Measurements from ENCODE around the gene CD93. TPM values are rescaled to one million over a fixed set of nuclear protein-coding genes. Genes with fewer than 3 reads are reported as not detected.
A peak's percentile ranks its signal among the peaks of the same experiment; 100 is the strongest.

Gene CD93
- total RNA-seq, 1 experiment from 2014 or later = not detected

DNA sequence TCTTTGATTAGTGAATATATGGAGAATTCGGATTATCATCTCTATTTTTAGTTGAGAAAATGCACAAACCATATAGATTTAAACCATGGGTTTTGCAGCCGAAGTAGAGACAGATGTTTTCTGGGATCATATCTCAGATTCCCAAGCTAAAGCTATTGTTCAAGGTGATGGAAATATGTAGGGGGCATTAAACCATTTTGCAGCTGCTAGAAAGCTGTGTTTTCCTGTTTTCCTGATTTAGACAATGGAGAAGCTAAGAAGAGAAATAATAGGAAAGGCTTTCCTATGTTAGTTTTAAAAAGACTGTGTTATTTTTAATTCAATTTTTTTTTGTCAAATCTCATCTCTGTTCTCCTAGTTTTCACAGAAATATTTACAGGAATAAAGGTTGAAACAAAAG, 6.2 kb downstream of the CD93 start:
- no peak overlapping the region for H3K4me3 ChIP-seq
- no peaks in the 10 kb centered on the region for H3K27me3 ChIP-seq
- no peaks in the 10 kb centered on the region for H3K36me3 ChIP-seq
- no peak for DNase-seq
- no peaks in the 10 kb centered on the region for H3K9me3 ChIP-seq

GRCh38 chr20:23079016-23079351, 7.1 kb downstream of the CD93 start:
- DNase-seq = no peak

DNA sequence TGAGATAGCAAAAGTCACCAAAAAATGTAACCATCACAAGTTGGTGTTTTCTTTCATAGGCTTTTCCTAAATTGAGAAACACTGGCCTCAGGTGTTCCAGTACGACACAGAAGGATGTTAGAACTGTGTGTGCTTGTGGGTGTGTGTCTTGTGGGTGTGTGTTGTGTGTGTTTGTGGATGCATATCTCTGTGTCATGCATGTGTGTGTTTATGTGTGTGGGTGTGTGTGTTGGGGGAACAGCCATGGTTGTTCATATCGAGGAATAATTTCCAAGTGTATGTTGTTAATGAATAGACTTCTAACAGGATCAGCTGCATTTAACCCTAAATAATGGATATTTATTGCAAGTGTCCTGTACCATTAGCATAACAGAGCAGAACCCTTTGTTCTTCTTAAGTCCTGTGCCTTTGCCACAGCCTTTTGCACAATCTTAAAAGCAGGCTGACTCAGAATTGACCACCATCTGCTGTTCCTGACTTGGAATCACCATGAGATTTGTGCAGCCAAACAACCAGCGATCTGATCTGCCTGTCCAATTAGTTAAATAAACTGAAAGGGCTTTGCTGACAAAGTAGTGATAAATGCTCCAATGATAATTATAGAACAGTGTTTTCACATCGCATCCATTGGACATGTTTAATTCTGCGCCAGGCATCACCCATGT, 7.6 kb downstream of the CD93 start:
- H3K4me3 ChIP-seq = no peak overlapping the region
- no peak for DNase-seq
- no peaks in the 10 kb centered on the region for H3K27me3 ChIP-seq
- H3K36me3 ChIP-seq = no peaks in the 10 kb centered on the region
- no peaks in the 10 kb centered on the region for H3K9me3 ChIP-seq

More at GRCh38 chr20:23079016-23079351, 7.1 kb downstream of the CD93 start:
- H3K36me3 ChIP-seq = no peaks in the 10 kb centered on the region
- H3K9me3 ChIP-seq = no peaks in the 10 kb centered on the region
- H3K4me3 ChIP-seq = no peak overlapping the region
- no peaks in the 10 kb centered on the region for H3K27me3 ChIP-seq

GRCh38 chr20:23077277-23077676, 8.8 kb downstream of the CD93 start:
- Histone ChIP-seq H3K4me3 (no peak overlapping the region), H3K27me3 (no peaks in the 10 kb centered on the region), H3K36me3 (no peaks in the 10 kb centered on the region), H3K9me3 (no peaks in the 10 kb centered on the region)
- DNase-seq = no peak

- Histone ChIP-seq H3K4me3 (no peak overlapping the region), H3K27me3 (no peaks in the 10 kb centered on the region), H3K36me3 (no peaks in the 10 kb centered on the region), H3K9me3 (no peaks in the 10 kb centered on the region)
- no peak for DNase-seq
Measured at GRCh38 chr20:23074052-23074451, 12.1 kb downstream of the CD93 start.

DNA sequence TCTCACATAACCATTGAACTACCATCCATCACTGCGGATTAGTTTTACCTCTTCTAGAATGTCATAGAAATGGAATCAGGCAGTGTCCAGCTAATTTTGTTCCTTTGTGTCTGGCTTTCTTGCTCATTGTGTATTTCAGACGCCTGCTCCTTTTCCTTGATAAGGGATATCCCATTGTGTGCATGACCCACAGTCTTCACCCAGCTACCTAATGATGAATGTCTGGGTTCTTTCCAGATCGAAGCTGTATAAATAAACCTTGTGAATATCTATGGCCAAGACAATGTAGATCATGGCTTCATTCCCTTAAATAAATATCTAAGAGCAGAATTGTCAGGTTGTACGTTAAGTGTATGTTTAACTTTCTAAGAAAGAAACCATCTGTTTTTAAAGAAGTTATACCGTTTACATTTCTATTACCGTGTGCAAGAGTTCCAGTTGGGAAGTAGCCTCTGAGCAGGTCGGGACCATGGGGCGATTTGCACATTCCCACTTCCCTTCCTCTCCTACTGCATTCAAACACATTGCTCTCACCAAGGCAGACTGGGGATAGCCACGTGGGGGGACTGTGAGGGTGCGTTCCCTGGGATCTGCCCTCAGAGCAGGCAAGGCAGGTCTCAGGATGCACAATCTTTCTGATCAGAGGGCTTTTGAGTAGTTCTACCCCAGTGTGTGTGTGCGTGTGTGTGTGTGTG, 13.1 kb downstream of the CD93 start:
- no peaks in the 10 kb centered on the region for H3K36me3 ChIP-seq
- no peaks in the 10 kb centered on the region for H3K9me3 ChIP-seq
- H3K4me3 ChIP-seq = no peak overlapping the region
- no peak for DNase-seq
- no peaks in the 10 kb centered on the region for H3K27me3 ChIP-seq

GRCh38 chr20:23071996-23072395, 14.1 kb downstream of the CD93 start:
- DNase-seq = no peak
- no peak overlapping the region for H3K4me3 ChIP-seq
- H3K36me3 ChIP-seq = no peaks in the 10 kb centered on the region
- no peaks in the 10 kb centered on the region for H3K27me3 ChIP-seq
- no peaks in the 10 kb centered on the region for H3K9me3 ChIP-seq

DNA sequence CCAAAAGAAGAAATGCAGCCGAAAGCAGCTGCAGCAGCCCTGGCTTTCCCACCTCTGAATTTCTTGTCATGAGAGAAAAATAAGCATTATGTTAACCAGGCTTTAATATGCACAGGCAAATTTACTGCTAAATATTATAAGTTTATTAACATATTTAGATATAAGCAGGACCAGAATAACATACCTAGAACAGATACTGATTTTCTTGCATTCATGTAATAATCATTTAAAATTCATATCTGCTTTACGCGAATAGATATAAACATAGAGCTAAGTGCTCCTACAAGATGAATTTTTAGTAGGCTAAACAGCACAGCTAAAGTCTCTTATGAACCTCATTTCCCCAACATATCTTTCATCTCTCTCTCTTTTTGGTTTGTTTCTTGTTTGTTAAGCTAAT, 14.7 kb downstream of the CD93 start:
- Histone ChIP-seq H3K36me3 (no peaks in the 10 kb centered on the region), H3K27me3 (no peaks in the 10 kb centered on the region), H3K9me3 (no peaks in the 10 kb centered on the region), H3K4me3 (no peak overlapping the region)
- DNase-seq = no peak

DNA sequence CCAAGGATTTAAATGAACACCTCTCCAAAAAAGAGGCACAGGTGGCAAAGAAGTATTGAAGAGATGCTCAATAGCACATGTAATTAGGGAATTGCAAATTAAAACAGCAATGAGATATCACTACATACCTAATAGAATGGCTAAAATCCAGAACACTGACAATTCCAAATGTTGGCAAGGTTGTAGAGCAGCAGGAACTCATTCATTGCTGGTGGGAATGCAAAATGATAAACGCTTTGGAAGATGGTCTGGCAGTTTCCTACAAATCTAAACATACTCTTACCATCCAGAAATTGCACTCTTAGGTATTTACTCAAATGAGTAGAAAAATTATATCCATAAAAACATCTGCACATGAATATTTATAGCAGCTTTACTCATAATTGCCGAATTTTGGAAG, 17.0 kb downstream of the CD93 start:
- no peak overlapping the region for H3K4me3 ChIP-seq
- DNase-seq = no peak
- no peaks in the 10 kb centered on the region for H3K36me3 ChIP-seq
- no peaks in the 10 kb centered on the region for H3K9me3 ChIP-seq
- no peaks in the 10 kb centered on the region for H3K27me3 ChIP-seq

DNA sequence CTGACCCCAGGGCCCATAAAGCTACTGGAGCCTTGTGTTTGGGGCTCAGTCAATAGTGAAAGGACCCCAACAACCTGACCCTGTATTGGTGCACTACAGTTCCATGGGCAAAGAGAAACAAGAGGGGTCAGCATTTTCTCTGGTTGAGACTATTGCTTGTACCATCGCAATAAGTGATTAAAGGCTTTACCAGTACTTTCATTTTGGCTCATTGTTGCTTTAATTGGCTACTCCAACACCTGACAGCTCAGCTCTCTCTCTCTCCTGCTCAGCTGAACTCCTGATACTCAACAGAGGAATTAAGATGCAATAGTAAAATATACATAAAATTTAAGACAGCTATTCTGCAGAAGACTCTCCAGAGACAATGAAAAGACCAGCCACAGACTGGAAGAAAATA, 17.8 kb downstream of the CD93 start:
- no peak for DNase-seq
- no peaks in the 10 kb centered on the region for H3K9me3 ChIP-seq
- H3K4me3 ChIP-seq = no peak overlapping the region
- H3K27me3 ChIP-seq = no peaks in the 10 kb centered on the region
- H3K36me3 ChIP-seq = no peaks in the 10 kb centered on the region

DNA sequence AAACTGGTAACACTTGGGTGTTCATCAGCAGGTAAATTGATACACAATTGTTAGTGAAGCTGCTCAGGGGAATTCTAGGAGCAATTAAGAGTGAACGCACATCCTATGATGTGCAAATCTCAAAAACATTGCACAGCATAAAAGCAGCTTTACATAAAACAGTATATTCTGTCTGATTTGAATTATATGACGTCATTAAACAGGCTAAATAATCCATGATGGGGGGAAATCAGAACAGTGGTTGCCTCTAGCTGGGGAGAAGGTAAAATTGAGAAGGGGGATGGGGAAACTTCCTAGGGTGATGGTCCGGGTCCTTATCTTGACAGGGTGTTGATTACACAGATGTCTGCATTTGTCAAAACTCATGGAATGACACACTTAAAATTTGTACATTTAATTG, 19.4 kb downstream of the CD93 start:
- Histone ChIP-seq H3K9me3 (no peaks in the 10 kb centered on the region), H3K27me3 (no peaks in the 10 kb centered on the region), H3K4me3 (no peak overlapping the region), H3K36me3 (no peaks in the 10 kb centered on the region)
- DNase-seq = no peak

DNA sequence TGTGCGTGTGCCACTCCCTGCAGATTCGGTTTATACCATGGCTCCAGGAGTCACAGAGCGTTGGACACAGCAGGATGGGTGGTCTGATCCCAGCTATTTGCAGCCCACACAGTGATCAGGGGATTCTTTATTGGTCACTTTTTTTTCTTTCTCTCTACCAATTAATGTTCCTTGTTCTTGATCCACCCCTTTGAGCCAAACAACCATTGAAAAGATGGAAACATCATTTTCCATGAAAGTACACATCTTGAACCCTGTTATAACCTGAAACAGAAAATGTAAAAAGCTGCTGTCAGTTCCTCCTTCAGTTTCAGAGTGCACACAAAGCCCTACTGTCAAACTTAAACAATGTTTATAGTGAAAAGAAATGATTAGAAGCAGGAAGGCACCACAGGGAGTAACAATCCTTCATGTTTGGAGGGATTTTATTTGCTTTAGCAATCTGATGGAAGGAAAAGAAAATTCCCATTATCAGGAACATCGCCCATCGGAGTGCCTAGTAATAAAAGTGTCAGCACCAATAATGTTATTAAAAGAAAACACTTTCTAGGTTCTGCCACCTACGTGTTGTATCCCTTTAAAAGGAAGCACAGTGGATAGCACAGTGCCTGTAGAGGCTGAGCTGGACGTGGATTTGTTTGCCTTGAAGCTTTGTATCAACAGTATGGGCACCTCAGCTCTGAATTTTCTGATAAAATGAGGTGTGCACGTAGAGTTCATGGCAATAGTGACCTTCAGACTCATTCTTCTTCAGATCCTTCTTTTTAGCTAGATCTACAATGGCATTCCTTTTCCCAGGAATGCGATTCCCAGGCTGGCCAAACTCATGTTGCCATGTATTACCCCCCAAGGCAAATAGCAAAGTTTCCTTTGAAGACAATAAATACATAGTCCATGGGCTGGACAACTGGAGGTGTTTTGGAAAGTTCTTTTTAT, 20.6 kb downstream of the CD93 start:
- H3K9me3 ChIP-seq = no peaks in the 10 kb centered on the region
- DNase-seq = no peak
- H3K36me3 ChIP-seq = no peaks in the 10 kb centered on the region
- no peak overlapping the region for H3K4me3 ChIP-seq
- H3K27me3 ChIP-seq = no peaks in the 10 kb centered on the region

DNA sequence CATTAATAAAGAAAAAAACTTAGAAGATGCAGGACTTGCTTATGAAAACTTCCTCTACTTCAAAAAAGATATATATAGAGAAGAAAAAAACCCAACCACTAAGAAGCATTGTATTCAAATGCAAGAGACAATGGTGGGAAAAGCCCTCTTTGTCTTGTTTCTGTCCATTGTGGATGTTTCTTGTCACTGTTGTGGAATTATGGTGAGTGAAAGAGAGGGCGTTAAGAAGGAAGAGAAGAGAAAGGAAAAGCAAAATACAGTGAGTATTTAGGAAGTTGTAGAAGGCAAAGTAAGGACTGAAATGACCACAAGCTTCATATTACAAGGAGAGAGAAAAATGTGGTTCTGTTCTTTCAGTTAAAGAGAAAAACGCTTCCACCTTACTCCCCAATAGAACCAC, 22.5 kb downstream of the CD93 start:
- Histone ChIP-seq H3K27me3 (no peaks in the 10 kb centered on the region), H3K9me3 (no peaks in the 10 kb centered on the region), H3K36me3 (no peaks in the 10 kb centered on the region), H3K4me3 (no peak overlapping the region)
- no peak for DNase-seq

DNA sequence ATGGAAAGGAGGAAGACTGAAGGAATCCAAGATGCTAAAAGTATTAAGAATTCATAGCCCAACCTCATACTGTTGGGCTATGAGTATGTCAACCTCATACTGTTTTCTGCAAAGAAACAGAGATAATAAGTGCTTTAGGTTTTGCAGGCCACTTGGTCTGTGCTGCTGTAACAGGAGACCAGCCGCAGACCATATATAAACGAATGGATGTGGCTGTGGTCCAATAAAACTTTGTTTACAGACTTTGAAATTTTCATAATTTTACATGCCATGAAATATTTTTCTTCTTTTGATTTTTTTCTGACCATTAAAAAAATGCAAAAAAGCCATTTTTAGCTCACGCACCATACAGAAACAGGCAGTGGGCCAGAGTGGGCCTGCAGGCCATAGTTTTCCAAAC, 23.0 kb downstream of the CD93 start:
- Histone ChIP-seq H3K9me3 (no peaks in the 10 kb centered on the region), H3K36me3 (no peaks in the 10 kb centered on the region), H3K4me3 (no peak overlapping the region), H3K27me3 (no peaks in the 10 kb centered on the region)
- DNase-seq = no peak

GRCh38 chr20:23062632-23063031, 23.5 kb downstream of the CD93 start:
- H3K4me3 ChIP-seq = no peak overlapping the region
- H3K36me3 ChIP-seq = no peaks in the 10 kb centered on the region
- DNase-seq = no peak
- no peaks in the 10 kb centered on the region for H3K27me3 ChIP-seq
- no peaks in the 10 kb centered on the region for H3K9me3 ChIP-seq

DNA sequence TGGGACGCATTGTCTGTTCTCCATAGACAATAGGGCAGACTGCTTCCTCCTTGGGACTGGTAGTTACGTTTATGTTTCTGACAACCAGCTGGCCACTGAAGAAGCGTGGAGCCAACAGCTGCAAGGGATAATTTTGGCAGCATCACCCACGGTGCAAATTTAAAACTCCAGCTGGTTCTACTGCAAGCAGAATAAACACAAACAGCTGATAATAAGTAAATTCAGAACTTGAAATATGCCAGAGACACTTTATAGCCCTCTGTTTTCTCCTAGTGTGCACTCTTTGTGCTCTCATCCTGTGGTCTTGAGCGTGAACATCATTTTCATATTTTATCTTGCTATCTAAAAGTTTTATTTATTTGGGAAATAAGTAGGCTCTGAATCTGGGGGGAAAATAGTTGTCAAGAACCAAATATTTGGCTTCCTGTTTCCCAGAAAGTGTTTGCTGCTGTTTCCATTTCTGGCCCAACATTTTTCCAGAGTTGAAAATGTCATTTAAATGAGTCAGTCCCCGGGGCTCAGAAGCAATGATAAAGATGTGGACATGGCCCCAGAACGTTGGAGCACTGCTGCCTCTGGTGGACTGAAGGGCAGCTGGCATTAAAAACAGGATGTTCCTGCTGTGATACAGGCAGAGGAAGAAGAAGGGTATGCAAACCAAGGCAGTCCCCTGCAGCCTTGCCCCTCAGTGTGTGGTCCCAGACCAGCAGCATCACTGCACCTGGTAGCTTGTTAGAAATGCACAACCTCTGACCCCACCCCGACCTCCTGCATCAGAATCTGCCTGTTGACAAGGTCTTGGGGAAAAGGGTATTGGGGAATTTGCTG, 24.2 kb downstream of the CD93 start:
- Histone ChIP-seq H3K4me3 (no peak overlapping the region), H3K36me3 (no peaks in the 10 kb centered on the region), H3K9me3 (no peaks in the 10 kb centered on the region), H3K27me3 (no peaks in the 10 kb centered on the region)
- peak; percentile 63 for DNase-seq

GRCh38 chr20:23061262-23061661, 24.9 kb downstream of the CD93 start:
- Histone ChIP-seq H3K36me3 (no peaks in the 10 kb centered on the region), H3K9me3 (no peaks in the 10 kb centered on the region), H3K4me3 (no peak overlapping the region), H3K27me3 (no peaks in the 10 kb centered on the region)
- DNase-seq = no peak

Data from MG63 (cell line).